Heart left ventricle (tissue), 16 donors: Measurements from ENCODE around the gene LYPD1. TPM values are rescaled to one million over a fixed set of nuclear protein-coding genes. Genes with fewer than 3 reads are reported as not detected.
A peak's percentile ranks its signal among the peaks of the same experiment; 100 is the strongest.

ENCODE experiments used
- ATAC-seq, 4 donors: fragments of 200-7000 bp; cut with Tn5 transposase; one replicate each; pipeline ENCODE4 v1.9.1; 2020 to 2022; ENCODE audit warnings: moderate library complexity in 4 of 4, mild to moderate bottlenecking in 3 of 4, moderate number of reproducible peaks in 1 of 4
- DNase-seq, 5 donors: peaks; one replicate each; pipeline ENCODE4 v3.0.0-alpha.2; 2020
- H3K27ac ChIP-seq, 12 donors: fragments of 200-600 bp; sonication (generic) in 4 of 12; one replicate each; pipeline versions ENCODE4 v1.5.0 to v1.8.0; 2016 to 2022; ENCODE audit warnings: mild to moderate bottlenecking in 2 of 12
- H3K27me3 ChIP-seq, 9 donors: fragments of 200-600 bp; sonication (generic) in 2 of 9; one replicate each; pipeline versions ENCODE4 v1.5.1 to v1.8.0; 2016 to 2022; ENCODE audit warnings: mild to moderate bottlenecking in 3 of 9
- H3K36me3 ChIP-seq, 9 donors: fragments of 200-600 bp; sonication (generic) in 2 of 9; one replicate each; pipeline versions ENCODE4 v1.5.0 to v1.8.0; 2018 to 2022; ENCODE audit warnings: mild to moderate bottlenecking in 2 of 9
- H3K4me1 ChIP-seq, 12 donors: fragments of 200-600 bp; sonication (generic) in 4 of 12; one replicate each; pipeline versions ENCODE4 v1.5.0 to v1.8.0; 2016 to 2022; ENCODE audit warnings: mild to moderate bottlenecking in 3 of 12
- H3K4me3 ChIP-seq, 12 donors: fragments of 200-600 bp; sonication (generic) in 4 of 12; one replicate each; pipeline versions ENCODE4 v1.5.0 to v1.8.0; 2017 to 2022; ENCODE audit warnings: mild to moderate bottlenecking in 9 of 12, moderate library complexity in 4 of 12
- H3K9me3 ChIP-seq, 12 donors: fragments of 200-600 bp; sonication (generic) in 4 of 12; one replicate each; pipeline versions ENCODE4 v1.5.0 to v1.8.0; 2016 to 2022; ENCODE audit warnings: mild to moderate bottlenecking in 1 of 12
- CTCF ChIP-seq, 12 donors: fragments of 200-600 bp; sonication (generic) in 4 of 12; IDR thresholded peaks; one replicate each; pipeline versions ENCODE4 v1.5.0 to v1.8.0; 2018 to 2022; ENCODE audit warnings: antibody characterized with exemption in 12 of 12, mild to moderate bottlenecking in 5 of 12
- POLR2A ChIP-seq, 2 donors: fragments of 450-650 bp; IDR thresholded peaks; one replicate each; pipeline ENCODE4 v1.6.1; 2017; ENCODE audit warnings: antibody characterized with exemption in 2 of 2, mild to moderate bottlenecking in 2 of 2, moderate library complexity in 2 of 2
- WGBS, 4 donors: extraction: QIAGEN DNeasy Blood & Tissue Kit in 2 of 4; methylation state at CpG; one replicate each; pipeline versions ENCODE4 v1.1.5 to v1.1.7; 2013 to 2018; 5-methylcytosine and 5-hydroxymethylcytosine counted together
- intact Hi-C, 10 donors: fragments of 100-400 bp; cut with DNase I; formaldehyde crosslinking; loops; one replicate each; pipeline versions ENCODE4 v1.11.1 to v1.14.2; 2022
- polyA plus RNA-seq, 2 donors: library from polyadenylated mRNA; stranded (reverse); fragments of 200-250 nt; gene quantifications; one replicate each; pipeline ENCODE4 v1.2.3, GENCODE V29; 2013
- total RNA-seq, 9 donors: library from RNA; depleted of rRNA in 2 of 9; stranded (reverse); fragments of >200 nt in 2 of 9; fragmentation: NEBNext Ultra II Directional in 3 of 9; extraction: Animal tissue kit (Norgen Biotek cat#: 25700) in 3 of 9; gene quantifications; one replicate each; pipeline versions ENCODE4 v1.1.0 to v1.2.4, GENCODE V29; 2016 to 2023
- donor health status: ischemic (EF 13 %, LVEDD 7.1; RV severe dilation, severe dysfunction).
- donor health status: healthy with polysubstance abuse.
- donor health status: DM: no; HTN: yes; CAD: no.
- donor health status: DM: no; HTN: no; CAD: no.
- donor health status: ischemic (EF 25% LVEDD 6.9; RV normal size, moderate dysfunction).
- donor health status: ischemic (EF 25% LVEDD 5.7; RV mildly dilated, moderate dysfunction).
- donor health status: healthy.
- donor health status: DM: yes; HTN: yes; CAD: no.
- donor health status: ischemic (EF 35%, LVEDD 5.7; RV mildly dilated, moderate dysfunction).
- donor health status: nonischemic (EF 11% LVEDD 7.7; RV severe dilation, severe dysfunction).
- donor health status: DM: yes; HTN: yes; CAD: no.
- donor health status: PGD.
- donor health status: ischemic (EF 29% LVEDD 5.4; RV normal size, mild dysfunction).
- donor health status: nonischemic (EF 23%, LVEDD 6.1; RV moderate dilation, normal function).

LYPD1 gene
- total and polyA plus RNA-seq, 11 donors: 0.15 to 1.8 (median 0.34) TPM; not detected in 3

DNA sequence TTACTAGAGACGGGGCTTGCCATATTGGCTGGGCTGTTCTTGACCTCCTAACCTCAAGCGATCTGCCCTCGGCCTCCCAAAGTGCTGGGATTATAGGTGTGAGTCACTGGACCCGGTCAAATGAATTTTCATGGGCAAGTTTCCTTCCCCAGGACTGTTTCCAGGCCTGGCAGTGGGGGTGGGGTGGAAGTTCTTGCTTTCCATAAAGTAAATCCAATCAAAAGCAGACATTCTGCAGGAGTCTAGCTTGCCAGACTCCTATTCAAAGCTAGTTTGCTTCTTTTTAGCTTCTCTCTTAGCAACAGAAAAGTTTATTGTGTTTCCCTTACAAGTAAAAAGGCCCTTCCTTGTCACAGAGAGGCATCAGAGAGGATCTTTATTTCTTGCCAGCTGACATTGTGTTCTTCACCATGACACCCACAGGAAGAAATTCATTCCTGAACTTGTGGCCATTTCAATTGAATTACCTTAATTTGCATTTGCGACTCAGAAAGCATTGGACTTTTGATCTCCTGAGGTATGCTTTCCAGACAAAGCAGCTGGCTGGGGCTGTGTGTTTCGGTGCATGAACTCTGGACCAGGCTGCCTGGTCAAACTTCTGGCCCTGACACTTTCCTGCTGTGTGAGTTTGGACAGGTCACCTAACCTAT is 37.9 kb downstream of the LYPD1 start:
- Histone ChIP-seq H3K9me3 (no peaks in the 10 kb centered on the region), H3K4me1 (no peaks in the 10 kb centered on the region), H3K27me3 (peaks cover 0 to 6% (median 0%) of the 10 kb centered on the region in 9 donors), H3K27ac (no peak overlapping the region), H3K4me3 (no peak overlapping the region), H3K36me3 (no peaks in the 10 kb centered on the region)
- DNase-seq (no peak), ATAC-seq (no peak)
- TF ChIP-seq POLR2A (IDR thresholded peaks at IDR 0.05) (no peak), CTCF (IDR thresholded peaks at IDR 0.05) (no peak)
- WGBS, 4 donors: 73 to 81% (median 76%) methylated on average over 6 of the region's 6 CpGs
- intact Hi-C loops: no loop called here

GRCh38 chr2:132627536-132627935 is 42.5 kb downstream of the LYPD1 start:
- no peak for TF ChIP-seq POLR2A (IDR thresholded peaks at IDR 0.05)
- no peak for TF ChIP-seq CTCF (IDR thresholded peaks at IDR 0.05)
- no peak for DNase-seq
- H3K27me3 ChIP-seq: peaks cover 0 to 6% (median 0%) of the 10 kb centered on the region in 9 donors
- no peak overlapping the region for H3K27ac ChIP-seq
- H3K4me1 ChIP-seq: no peaks in the 10 kb centered on the region
- no peak for ATAC-seq
- 76 to 95% (median 87%) methylated on average over 3 of the region's 3 CpGs for WGBS, 4 donors
- H3K9me3 ChIP-seq: no peaks in the 10 kb centered on the region
- intact Hi-C loops: no loop called here
- no peak overlapping the region for H3K4me3 ChIP-seq
- H3K36me3 ChIP-seq: no peaks in the 10 kb centered on the region

DNA sequence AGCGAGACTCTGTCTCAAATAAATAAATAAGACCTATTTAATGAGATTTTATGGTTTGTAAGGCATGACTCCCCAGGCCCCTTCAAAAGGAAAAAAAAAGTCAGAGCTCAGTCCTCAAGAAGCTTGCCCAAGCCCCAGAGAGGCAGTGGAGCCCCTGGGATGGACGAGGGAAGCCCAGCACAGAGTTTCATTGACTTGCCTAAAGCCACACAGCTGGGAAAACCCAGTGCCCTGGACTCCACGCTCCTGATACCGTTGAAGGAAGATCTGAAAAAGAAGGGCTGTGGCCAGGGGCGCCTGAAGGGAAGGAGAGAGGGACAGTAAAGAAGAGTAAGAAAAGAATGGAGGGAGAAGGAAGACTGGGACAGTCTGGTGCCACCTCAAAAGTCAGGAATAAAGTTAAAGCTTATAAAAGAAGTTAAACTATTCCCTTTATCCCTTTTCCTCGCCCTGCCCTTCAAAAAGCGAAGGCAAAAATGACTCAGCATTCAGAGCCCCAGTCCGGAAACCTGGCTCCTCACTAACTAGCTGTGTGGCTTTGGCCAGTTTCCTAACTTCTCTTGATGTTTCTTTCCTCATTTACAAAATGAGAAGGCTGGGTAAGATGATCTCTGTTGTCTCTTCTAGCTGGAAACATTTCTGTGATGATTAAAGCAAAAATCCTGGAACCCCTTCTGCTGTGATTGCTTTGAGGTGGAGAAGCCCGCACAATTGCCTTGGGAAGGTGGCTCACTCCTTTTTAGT is 46.7 kb downstream of the LYPD1 start:
- WGBS, 4 donors: 72 to 81% (median 78%) methylated on average over 9 of the region's 9 CpGs
- intact Hi-C loops: no loop called here
- no peak for DNase-seq
- no peaks in the 10 kb centered on the region for H3K27me3 ChIP-seq
- H3K4me1 ChIP-seq: peaks cover 0 to 8% (median 0%) of the 10 kb centered on the region in 12 donors
- H3K27ac ChIP-seq: no peak overlapping the region
- no peak overlapping the region for H3K4me3 ChIP-seq
- H3K36me3 ChIP-seq: no peaks in the 10 kb centered on the region
- H3K9me3 ChIP-seq: no peaks in the 10 kb centered on the region
- TF ChIP-seq POLR2A (IDR thresholded peaks at IDR 0.05) (no peak), CTCF (IDR thresholded peaks at IDR 0.05) (no peak)
- ATAC-seq: no peak

DNA sequence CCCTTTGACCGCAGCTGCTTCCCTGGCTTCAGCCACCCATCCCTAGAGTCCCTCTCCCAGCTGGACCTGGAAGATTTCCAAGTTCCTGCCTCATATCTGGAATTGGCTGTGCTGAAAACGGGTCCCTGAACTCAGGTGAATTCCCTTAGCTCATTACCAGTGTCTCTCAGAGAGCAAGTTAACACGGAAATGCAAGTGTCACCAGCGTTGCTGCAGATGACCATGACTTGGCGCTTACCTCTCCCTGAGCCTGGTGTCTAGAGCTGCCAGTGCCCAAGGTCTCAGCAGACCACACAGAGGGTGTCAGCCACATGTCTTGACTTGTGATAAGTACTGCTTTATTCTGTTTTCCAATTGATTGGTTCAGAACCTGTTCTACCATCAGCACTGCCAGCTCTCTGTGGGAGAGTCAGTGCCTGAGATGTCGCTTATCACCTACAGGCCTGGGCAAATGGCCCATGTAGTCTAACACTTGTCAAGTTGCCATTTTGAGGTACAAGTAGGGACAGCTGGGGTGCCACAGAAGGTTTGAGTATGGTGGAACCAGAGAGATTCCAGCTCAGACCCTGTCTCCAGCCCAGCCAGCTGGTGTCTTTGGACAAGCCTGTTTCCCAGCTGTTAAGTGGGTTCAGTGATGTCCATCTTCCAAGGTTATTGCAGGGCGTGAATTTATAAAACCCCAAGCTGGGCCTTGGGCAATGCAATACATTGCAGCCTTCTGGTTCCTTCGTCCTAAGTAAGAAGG is 48.7 kb downstream of the LYPD1 start:
- Histone ChIP-seq H3K4me1 (peaks cover 0 to 8% (median 0%) of the 10 kb centered on the region in 12 donors), H3K4me3 (no peak overlapping the region), H3K36me3 (no peaks in the 10 kb centered on the region), H3K27ac (no peak overlapping the region), H3K27me3 (no peaks in the 10 kb centered on the region), H3K9me3 (no peaks in the 10 kb centered on the region)
- DNase-seq: peak in 2 of 5 donors; percentile 40 to 42
- intact Hi-C loops: no loop called here
- ATAC-seq: peak in 3 of 4 donors; percentile 70 to 84 (median 71)
- 38 to 57% (median 49%) methylated on average over 8 of the region's 8 CpGs for WGBS, 4 donors
- TF ChIP-seq POLR2A (IDR thresholded peaks at IDR 0.05) (no peak), CTCF (IDR thresholded peaks at IDR 0.05) (no peak)
